Tracheal epithelial cell (primary cell): ENCODE results near the gene DLEC1. TPM values are rescaled to one million over a fixed set of nuclear protein-coding genes. Genes with fewer than 3 reads are reported as not detected.

Experiments used
- total RNA-seq: library from RNA; depleted of rRNA; stranded (reverse); fragments of >200 nt; gene quantifications from 2 replicates; pipeline ENCODE4 v1.2.1, GENCODE V29; 2014

The DLEC1 gene
- not detected in 2 replicates for total RNA-seq

GRCh38 chr3:38039101-38039898, at the start of gene DLEC1:
TSS of gene DLEC1 (plus strand) at chr3:38039208. CDS start at chr3:38039226, 18 bp downstream.

GRCh38 chr3:37990527-37990926, 48.5 kb upstream of the DLEC1 start, which contains the start of gene VILL:
TSS of gene VILL (plus strand) at chr3:37990786. CDS start at chr3:37993673, 2,887 bp downstream.

GRCh38 chr3:38029400-38030125, 9.4 kb upstream of the DLEC1 start, which contains the start of gene PLCD1:
TSS of gene PLCD1 (minus strand) at chr3:38029642. CDS start at chr3:38029539, 103 bp downstream.

GRCh38 chr3:38136777-38137614, 98.0 kb downstream of the DLEC1 start, which contains the start of gene ACAA1:
TSS of gene ACAA1 (minus strand) at chr3:38137127. CDS start at chr3:38137035, 92 bp downstream.

GRCh38 chr3:38138349-38139190, 99.6 kb downstream of the DLEC1 start, which contains the start of gene MYD88:
TSS of gene MYD88 (plus strand) at chr3:38138661. CDS start at chr3:38138701, 40 bp downstream.

GRCh38 chr3:38164952-38165721, 126.1 kb downstream of the DLEC1 start, which contains the start of gene OXSR1:
TSS of gene OXSR1 (plus strand) at chr3:38165537. CDS start at chr3:38165877, 340 bp downstream.

Other genes with a start within 250 kb of the DLEC1 start
- gene CTDSPL, start 177.3 kb upstream of the DLEC1 start, total RNA-seq: 61.4 and 162 TPM in 2 replicates
- 25.5 and 213 TPM in 2 replicates for gene VILL, start 48.4 kb upstream of the DLEC1 start, total RNA-seq
- 40.7 and 52.3 TPM in 2 replicates for gene PLCD1, start 9.6 kb upstream of the DLEC1 start, total RNA-seq
- 20.9 and 26.7 TPM in 2 replicates for gene ACAA1, start 97.9 kb downstream of the DLEC1 start, total RNA-seq
- gene MYD88, start 99.5 kb downstream of the DLEC1 start, total RNA-seq: 22.0 and 34.2 TPM in 2 replicates
- gene OXSR1, start 126.3 kb downstream of the DLEC1 start, total RNA-seq: 59.5 and 75.7 TPM in 2 replicates
- 0.24 and 0.64 TPM in 2 replicates for gene SLC22A13, start 226.6 kb downstream of the DLEC1 start, total RNA-seq
- gene SLC22A14, start 243.1 kb downstream of the DLEC1 start, total RNA-seq: under 0.01 TPM in 1 of 2 replicates, not detected in the other